Ascending aorta (tissue), 2 donors: ENCODE measurements around the gene CATSPERB. TPM values are rescaled to one million over a fixed set of nuclear protein-coding genes. Genes with fewer than 3 reads are reported as not detected.
"Not testable (repeated sequence)": the region's sequence is repeated elsewhere in the genome, so short reads cannot be mapped to it uniquely, and the experiment has no call there.

ENCODE experiments used
- DNase-seq, 2 donors: peaks; one replicate each; pipeline ENCODE4 v3.0.0-alpha.2; 2019; ENCODE audit warnings: low spot score in 2 of 2
- H3K27ac ChIP-seq, 2 donors: fragments of 200-600 bp; sonication (generic); one replicate each; pipeline ENCODE4 v1.5.1; 2016 to 2017; ENCODE audit warnings: mild to moderate bottlenecking in 1 of 2
- H3K27me3 ChIP-seq: fragments of 200-600 bp; sonication (generic); one replicate; pipeline ENCODE4 v1.5.1; 2017
- H3K36me3 ChIP-seq, 2 donors: fragments of 200-600 bp; sonication (generic); one replicate each; pipeline ENCODE4 v1.5.1; 2016
- H3K4me1 ChIP-seq, 2 donors: fragments of 200-600 bp; sonication (generic); one replicate each; pipeline ENCODE4 v1.5.1; 2016 to 2017; ENCODE audit warnings: mild to moderate bottlenecking in 1 of 2
- H3K4me3 ChIP-seq, 2 donors: fragments of 200-600 bp; sonication (generic); one replicate each; pipeline ENCODE4 v1.5.1; 2016 to 2017; ENCODE audit warnings: mild to moderate bottlenecking in 1 of 2
- H3K9me3 ChIP-seq, 2 donors: fragments of 200-600 bp; sonication (generic); one replicate each; pipeline ENCODE4 v1.5.1; 2016
- intact Hi-C: fragments of 100-400 bp; cut with DNase I; formaldehyde crosslinking; loops from one replicate; pipeline ENCODE4 v1.15.1; 2023
- total RNA-seq: library from RNA; depleted of rRNA; stranded (reverse); fragments of >200 nt; gene quantifications from one replicate; pipeline ENCODE4 v1.1.0, GENCODE V29; 2016
- TF ChIP-seq, protein P1 (sequence below), 3 experiments: fragments of 200-600 bp in 2 of 3; fragments of 450-650 bp in 1 of 3; sonication (generic) in 2 of 3; IDR thresholded peaks; one replicate each; pipeline ENCODE4 v1.5.1; 2016 to 2019; ENCODE audit warnings: antibody characterized with exemption in 3 of 3, mild to moderate bottlenecking in 1 of 3, moderate library complexity in 1 of 3

CATSPERB gene
- total RNA-seq, 1 donor from 2014 or later: 4.3 TPM

DNA sequence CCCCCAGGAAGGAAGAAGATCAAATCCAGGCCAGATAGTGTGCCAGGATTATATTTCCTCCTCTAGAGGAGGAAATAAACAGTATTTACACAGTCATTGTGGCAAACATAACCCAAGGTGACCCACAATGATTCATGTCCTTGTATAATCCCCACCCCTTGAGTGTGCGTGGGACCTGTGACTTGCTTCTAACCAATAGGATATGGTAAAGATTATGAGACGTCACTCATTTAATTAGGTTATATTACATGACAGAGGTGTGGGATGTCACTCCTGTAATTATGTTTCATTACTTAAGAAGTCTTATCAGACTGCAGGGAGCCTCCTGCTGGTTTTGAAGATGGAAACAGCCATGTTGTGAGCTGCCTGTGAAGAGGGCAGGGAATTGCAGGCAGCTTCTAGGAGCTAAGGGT, 12.2 kb upstream of the CATSPERB start:
- H3K27me3 ChIP-seq: no peaks in the 10 kb centered on the region
- TF ChIP-seq, protein P1, sequence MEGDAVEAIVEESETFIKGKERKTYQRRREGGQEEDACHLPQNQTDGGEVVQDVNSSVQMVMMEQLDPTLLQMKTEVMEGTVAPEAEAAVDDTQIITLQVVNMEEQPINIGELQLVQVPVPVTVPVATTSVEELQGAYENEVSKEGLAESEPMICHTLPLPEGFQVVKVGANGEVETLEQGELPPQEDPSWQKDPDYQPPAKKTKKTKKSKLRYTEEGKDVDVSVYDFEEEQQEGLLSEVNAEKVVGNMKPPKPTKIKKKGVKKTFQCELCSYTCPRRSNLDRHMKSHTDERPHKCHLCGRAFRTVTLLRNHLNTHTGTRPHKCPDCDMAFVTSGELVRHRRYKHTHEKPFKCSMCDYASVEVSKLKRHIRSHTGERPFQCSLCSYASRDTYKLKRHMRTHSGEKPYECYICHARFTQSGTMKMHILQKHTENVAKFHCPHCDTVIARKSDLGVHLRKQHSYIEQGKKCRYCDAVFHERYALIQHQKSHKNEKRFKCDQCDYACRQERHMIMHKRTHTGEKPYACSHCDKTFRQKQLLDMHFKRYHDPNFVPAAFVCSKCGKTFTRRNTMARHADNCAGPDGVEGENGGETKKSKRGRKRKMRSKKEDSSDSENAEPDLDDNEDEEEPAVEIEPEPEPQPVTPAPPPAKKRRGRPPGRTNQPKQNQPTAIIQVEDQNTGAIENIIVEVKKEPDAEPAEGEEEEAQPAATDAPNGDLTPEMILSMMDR (IDR thresholded peaks at IDR 0.05): no peak
- no peak overlapping the region for H3K4me3 ChIP-seq
- no peak overlapping the region for H3K27ac ChIP-seq
- H3K36me3 ChIP-seq: no peaks in the 10 kb centered on the region
- no peaks in the 10 kb centered on the region for H3K4me1 ChIP-seq
- intact Hi-C loops: no loop called here
- no peak for DNase-seq
- no peaks in the 10 kb centered on the region for H3K9me3 ChIP-seq

DNA sequence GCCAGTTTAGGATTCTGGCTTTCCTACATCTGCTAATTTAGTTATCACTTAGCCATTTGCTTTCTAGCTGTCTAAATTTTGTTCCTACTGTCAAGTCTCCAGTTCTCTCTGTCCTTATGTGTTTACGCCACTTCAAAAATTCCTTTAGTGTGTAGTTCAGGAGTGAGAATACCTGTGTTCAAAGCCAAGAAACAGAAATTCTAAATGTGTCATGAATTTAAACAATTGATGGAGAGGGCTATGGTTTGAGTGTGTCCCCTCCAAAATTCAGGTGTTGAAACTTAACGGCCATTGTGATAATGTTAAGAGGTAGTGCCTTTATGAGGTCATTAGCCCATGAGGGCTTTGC, 11.4 kb upstream of the CATSPERB start:
- no peak overlapping the region for H3K4me3 ChIP-seq
- no peaks in the 10 kb centered on the region for H3K9me3 ChIP-seq
- H3K27me3 ChIP-seq: no peaks in the 10 kb centered on the region
- no peaks in the 10 kb centered on the region for H3K36me3 ChIP-seq
- DNase-seq: no peak
- TF ChIP-seq, protein P1 (IDR thresholded peaks at IDR 0.05): no peak
- H3K4me1 ChIP-seq: no peaks in the 10 kb centered on the region
- intact Hi-C loops: no loop called here
- H3K27ac ChIP-seq: no peak overlapping the region

DNA sequence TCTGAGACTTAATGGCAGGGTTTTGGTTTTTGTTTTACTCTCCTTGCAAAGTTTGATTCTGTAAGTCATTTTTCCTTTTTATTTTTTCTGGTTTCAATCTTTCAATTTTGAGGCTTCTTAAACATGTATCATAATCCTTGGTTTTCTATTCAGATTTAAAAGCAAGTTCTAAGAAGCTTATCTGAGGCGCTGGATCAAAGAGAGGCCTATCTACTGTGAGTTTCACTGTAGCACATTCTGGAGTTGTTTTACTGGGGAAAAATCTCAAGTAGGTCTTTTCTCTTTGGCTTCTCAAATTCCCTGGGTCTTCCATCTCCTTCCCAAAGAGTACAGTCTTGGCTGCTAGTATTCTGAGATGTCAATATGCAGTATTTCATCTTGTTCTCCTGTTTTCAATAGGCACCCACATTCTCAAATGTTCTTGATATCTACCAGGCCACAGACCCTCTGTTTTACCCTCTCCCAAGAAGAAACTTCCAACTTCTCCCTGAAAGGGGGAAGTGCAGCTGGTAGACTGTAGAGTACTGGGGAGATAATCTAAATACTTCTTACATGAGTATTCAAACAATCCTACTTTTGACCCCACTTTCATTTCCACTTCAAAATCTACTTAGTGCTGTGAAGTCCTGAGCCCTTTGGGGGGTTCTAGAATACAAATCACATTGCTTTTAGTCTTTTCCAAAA, 10.9 kb upstream of the CATSPERB start:
- H3K36me3 ChIP-seq: no peaks in the 10 kb centered on the region
- no peak overlapping the region for H3K4me3 ChIP-seq
- H3K27me3 ChIP-seq: no peaks in the 10 kb centered on the region
- no peak overlapping the region for H3K27ac ChIP-seq
- H3K4me1 ChIP-seq: no peaks in the 10 kb centered on the region
- TF ChIP-seq, protein P1 (IDR thresholded peaks at IDR 0.05): no peak
- no peaks in the 10 kb centered on the region for H3K9me3 ChIP-seq
- intact Hi-C loops: no loop called here
- no peak for DNase-seq

DNA sequence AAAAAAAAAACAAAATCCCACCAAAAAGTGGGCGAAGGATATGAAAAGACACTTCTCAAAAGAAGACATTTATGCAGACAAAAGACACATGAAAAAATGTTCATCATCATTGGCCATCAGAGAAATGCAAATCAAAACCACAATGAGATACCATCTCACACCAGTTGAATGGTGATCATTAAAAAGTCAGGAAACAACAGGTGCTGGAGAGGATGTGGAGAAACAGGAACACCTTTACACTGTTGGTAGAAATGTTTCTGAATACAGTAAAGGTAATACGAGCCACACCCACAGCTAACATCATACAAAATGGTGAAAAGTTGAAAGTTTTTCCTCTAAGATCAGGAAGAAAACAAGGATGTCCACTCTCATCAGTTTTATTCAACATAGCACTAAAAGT, 8.0 kb upstream of the CATSPERB start:
- H3K27ac ChIP-seq, H3K36me3 ChIP-seq, H3K4me1 ChIP-seq, H3K9me3 ChIP-seq, intact Hi-C loops, H3K4me3 ChIP-seq, DNase-seq, H3K27me3 ChIP-seq: not testable (repeated sequence)

DNA sequence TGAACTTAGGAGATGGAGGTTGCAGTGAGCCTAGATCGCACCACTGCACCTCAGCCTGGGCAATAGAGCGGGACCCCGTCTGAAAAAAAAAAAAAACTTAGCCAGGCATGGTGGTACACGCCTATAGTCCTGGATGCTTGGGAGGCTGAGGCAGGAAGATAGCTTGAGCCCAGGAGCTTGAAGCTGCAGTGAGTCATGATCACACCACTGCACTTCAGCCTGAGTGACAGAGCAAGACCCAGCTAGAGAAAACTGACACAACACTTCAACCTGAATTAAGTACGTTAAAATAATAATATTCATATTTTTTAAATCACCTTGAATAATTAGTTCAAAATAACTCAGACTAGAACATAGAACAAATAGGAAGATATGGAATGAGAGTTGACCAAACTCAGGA, 5.7 kb upstream of the CATSPERB start:
- intact Hi-C loops: no loop called here
- H3K4me1 ChIP-seq: no peaks in the 10 kb centered on the region
- no peaks in the 10 kb centered on the region for H3K27me3 ChIP-seq
- TF ChIP-seq, protein P1 (IDR thresholded peaks at IDR 0.05): no peak
- H3K9me3 ChIP-seq: no peaks in the 10 kb centered on the region
- no peaks in the 10 kb centered on the region for H3K36me3 ChIP-seq
- no peak for DNase-seq
- no peak overlapping the region for H3K27ac ChIP-seq
- no peak overlapping the region for H3K4me3 ChIP-seq

DNA sequence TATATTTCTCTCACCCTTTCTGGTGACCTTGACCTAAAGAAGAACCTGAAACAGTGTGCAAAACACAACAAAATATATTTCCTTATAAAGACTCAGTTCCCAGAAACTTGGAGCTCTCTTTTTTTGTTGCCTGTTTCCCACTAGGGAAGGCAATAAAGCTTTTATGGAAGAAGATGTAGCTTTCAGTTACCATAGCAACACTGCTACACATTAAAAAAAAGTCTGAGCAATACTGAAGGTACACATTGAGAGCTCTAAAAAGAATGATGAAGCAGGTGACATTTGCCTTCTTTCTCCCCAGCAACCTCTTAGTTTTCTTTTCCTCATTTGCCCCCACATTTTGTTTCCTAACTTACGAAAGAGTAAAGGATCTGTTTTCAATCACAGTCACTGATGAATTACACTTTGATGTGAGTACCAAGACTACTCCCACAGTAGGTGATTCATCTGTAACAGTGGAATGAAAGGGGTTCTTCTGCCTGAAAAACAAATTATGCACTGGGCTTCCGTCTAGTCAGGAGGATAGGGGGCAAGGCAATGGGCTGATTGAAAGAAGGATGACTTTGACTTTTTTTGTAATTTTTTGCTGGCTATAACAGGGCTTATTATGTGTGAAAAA, 1.1 kb upstream of the CATSPERB start:
- Histone ChIP-seq H3K27me3 (no peaks in the 10 kb centered on the region), H3K4me1 (no peaks in the 10 kb centered on the region), H3K4me3 (no peak overlapping the region), H3K27ac (no peak overlapping the region), H3K36me3 (no peaks in the 10 kb centered on the region), H3K9me3 (no peaks in the 10 kb centered on the region)
- intact Hi-C loops: no loop called here
- no peak for DNase-seq
- TF ChIP-seq, protein P1 (IDR thresholded peaks at IDR 0.05): no peak
